ENCODE measurements around the gene ZNF773.
"Not testable (repeated sequence)": the region's sequence is repeated elsewhere in the genome, so short reads cannot be mapped to it uniquely, and the experiment has no call there.

DNA sequence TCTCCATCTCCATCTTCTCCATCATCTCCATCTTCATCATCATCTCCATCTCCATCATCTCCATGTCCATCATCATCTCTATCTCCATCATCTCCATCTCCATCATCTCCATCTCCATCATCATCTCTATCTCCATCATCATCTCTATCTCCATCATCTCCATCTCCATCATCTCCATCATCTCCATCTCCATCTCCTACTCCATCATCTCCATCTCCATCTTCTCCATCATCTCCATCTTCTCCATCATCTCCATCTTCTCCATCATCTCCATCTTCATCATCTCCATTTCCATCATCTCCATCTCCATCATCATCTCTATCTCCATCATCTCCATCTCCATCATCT lies 432 bp upstream of the ZNF773 start:
- TF ChIP-seq, protein P1, sequence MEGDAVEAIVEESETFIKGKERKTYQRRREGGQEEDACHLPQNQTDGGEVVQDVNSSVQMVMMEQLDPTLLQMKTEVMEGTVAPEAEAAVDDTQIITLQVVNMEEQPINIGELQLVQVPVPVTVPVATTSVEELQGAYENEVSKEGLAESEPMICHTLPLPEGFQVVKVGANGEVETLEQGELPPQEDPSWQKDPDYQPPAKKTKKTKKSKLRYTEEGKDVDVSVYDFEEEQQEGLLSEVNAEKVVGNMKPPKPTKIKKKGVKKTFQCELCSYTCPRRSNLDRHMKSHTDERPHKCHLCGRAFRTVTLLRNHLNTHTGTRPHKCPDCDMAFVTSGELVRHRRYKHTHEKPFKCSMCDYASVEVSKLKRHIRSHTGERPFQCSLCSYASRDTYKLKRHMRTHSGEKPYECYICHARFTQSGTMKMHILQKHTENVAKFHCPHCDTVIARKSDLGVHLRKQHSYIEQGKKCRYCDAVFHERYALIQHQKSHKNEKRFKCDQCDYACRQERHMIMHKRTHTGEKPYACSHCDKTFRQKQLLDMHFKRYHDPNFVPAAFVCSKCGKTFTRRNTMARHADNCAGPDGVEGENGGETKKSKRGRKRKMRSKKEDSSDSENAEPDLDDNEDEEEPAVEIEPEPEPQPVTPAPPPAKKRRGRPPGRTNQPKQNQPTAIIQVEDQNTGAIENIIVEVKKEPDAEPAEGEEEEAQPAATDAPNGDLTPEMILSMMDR (IDR thresholded peaks at IDR 0.05), result not testable (repeated sequence)
- not testable (repeated sequence) for TF ChIP-seq POLR2A (IDR thresholded peaks at IDR 0.05)
